Eye (tissue), 1 donor: Measurements from ENCODE around the gene B4GALT5.
"Not testable (repeated sequence)": the region's sequence is repeated elsewhere in the genome, so short reads cannot be mapped to it uniquely, and the experiment has no call there.

Source experiments
- DNase-seq: peaks from one replicate; pipeline ENCODE4 v3.0.0-alpha.2; 2015

The B4GALT5 gene, protein sequence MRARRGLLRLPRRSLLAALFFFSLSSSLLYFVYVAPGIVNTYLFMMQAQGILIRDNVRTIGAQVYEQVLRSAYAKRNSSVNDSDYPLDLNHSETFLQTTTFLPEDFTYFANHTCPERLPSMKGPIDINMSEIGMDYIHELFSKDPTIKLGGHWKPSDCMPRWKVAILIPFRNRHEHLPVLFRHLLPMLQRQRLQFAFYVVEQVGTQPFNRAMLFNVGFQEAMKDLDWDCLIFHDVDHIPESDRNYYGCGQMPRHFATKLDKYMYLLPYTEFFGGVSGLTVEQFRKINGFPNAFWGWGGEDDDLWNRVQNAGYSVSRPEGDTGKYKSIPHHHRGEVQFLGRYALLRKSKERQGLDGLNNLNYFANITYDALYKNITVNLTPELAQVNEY

GRCh38 chr20:49713753-49714712 lies at the start of gene B4GALT5:
B4GALT5 (minus strand) TSS chr20:49713878; CDS start chr20:49713690, 188 bp downstream.
- peak; percentile 95 for DNase-seq

DNA sequence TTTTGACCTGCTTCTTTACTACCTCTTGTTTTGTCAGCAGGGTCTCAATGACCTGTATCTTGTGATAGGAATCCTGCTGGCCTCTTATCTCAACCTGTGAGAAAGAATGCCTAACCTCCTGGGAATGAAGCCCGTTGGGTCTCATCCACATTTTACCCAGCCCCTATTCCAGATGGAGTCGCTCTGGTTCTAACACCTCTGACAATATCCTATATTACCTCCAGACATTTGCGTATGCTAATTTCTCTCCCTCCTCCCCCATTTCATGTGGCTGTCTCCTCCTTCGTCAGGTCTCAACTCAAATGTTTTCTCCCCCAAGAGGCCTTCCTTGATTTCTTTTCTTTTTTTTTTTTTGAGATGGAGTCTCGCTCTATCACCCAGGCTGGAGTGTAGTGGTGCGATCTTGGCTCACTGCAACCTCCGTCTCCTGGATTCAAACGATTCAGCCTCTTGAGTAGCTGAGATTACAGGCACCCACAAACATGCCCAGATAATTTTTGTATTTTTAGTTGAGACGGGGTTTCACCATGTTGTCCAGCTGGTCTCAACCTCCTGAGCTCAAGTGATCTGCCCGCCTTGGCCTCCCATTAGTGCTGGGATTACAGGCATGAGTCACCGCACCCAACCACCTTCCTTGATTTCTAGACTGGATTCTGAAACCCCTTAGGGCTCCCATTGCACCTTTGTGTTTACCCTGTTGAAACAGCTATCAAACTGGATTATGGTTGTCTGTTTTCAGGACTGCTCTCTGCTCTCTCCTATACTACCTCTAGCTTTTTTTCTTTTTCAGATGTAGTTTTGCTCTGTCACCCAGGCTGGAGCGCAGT lies 49.5 kb upstream of the B4GALT5 start:
- DNase-seq, result no peak

DNA sequence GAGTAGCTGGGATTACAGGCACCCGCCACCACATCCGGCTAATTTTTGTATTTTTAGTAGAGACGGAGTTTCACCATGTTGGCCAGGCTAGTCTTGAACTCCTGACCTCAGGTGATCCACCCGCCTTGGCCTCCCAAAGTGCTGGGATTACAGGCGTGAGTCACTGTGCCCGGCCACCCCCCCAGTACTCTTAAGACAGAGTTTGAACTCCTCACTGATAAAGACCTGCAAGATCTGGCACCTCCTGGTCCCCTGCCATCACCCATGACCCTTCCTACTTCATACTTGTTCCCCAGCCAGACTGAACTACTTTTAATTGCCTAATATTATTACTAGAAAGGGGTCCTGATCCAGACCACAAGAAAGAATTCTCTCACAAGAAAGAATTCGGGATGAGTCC lies 48.2 kb upstream of the B4GALT5 start:
- DNase-seq, result not testable (repeated sequence)

DNA sequence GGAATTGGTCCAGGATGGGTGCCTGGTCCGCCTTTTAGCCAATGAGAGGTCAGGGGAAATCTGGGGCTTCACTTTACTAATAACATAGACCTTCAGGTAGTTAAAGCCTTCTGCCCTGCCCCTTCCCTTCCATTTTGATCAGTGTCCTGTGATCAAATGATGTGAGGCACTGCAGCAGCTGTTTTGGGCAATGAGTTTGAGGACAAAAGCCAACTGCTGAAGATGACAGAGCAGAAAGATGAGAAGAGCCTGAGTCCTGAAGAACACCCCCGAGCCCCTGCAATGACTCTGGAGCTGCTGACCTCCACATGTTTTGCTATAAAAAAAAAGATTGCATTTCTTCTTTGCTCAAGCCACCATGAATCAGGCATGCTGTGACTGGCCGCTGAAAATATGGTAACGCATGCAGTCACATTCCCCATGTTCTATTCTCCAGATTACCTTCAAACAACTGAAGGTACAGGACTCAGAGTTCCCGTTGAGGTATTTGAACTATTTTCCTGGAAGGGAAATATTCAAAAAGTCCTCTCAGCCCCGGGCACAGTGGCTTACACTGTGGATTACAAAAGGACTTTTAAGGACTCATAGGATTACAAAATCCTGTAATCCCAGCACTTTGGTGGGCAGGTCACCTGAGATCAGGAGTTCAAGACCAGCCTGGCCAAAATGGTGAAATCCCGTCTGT lies 45.7 kb upstream of the B4GALT5 start:
- no peak for DNase-seq

- peak; percentile 34 for DNase-seq
Measured at GRCh38 chr20:49758781-49759180, 45.1 kb upstream of the B4GALT5 start.

GRCh38 chr20:49757597-49757996 lies 43.9 kb upstream of the B4GALT5 start:
- no peak for DNase-seq

DNA sequence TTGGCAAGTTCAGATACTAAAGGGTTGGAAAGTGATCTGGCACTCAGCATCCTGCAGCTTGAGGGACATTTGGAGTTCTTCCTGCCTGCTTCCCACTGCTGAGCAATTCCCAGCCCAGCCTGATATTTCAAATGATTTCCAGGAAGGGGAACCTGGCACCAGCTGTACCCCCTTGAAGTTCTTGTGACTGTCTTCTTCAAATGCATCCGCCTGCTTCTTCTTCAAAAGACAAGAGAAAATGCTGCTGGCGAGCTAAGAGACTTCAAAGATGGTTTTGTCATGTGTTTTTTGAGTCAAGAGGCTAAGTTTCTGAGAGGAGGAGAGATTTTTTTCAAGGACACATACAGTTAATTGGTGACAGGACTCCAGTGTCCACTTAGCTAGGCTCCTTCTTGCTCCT lies 42.6 kb upstream of the B4GALT5 start:
- no peak for DNase-seq

GRCh38 chr20:49754596-49754995 lies 40.9 kb upstream of the B4GALT5 start:
- DNase-seq, result no peak

GRCh38 chr20:49753133-49753532 lies 39.5 kb upstream of the B4GALT5 start:
- DNase-seq, result no peak

GRCh38 chr20:49752201-49752903 lies 38.7 kb upstream of the B4GALT5 start:
- DNase-seq, result no peak

- no peak for DNase-seq
Measured at GRCh38 chr20:49751397-49751736, 37.7 kb upstream of the B4GALT5 start.

DNA sequence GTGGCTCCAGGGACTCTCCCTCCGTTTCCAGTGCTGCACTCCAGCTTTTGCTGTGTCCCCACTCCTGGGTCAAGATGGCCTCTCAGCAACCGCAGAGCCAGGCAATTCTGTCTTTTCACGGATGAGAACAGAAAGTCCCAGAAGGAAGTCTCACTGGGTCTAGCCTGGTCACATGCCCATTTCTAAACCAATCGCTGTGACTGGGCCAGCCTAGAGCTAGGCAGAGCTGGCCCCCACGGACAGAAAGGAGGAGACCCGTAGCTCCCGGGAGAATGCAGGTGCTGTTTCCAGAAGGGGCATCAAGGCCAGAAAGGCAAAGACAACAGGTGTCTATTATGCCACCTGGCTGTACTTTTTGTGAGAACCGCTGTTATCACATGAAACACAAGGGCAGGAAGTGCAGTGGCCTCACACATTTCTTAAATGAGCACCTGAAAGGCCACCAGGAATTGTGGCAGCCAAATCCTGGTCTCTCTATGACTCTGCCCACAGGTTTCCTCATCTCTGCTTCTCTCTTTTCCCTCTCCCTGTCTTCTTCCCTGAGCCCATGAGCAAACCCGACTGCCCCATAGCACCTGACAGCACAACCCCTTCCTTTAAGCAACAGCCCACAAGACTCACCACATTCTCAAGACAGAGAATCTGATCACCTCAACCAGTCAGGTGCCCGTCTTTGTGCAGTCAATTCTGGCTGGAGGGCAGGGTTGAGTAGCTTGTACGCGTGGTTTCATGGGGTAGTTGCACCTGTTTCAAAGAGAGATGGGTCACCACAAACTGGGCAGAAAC lies 37.1 kb upstream of the B4GALT5 start:
- DNase-seq, result no peak

GRCh38 chr20:49749625-49750024 lies 35.9 kb upstream of the B4GALT5 start:
- no peak for DNase-seq

DNA sequence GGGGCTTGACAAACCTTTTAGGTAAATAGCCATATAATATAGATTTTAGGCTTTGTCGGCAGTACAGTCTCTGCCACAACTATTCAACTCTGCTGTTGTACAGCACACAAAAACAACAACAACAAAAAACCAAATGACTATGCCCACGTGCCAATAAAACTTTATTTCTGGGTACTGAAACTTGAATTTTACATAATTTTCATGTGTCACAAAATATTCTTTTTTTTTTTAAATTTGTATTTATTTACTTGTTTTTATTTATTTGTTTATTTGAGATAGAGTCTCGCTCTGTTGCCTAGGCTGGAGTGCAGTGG lies 34.8 kb upstream of the B4GALT5 start:
- no peak for DNase-seq

DNA sequence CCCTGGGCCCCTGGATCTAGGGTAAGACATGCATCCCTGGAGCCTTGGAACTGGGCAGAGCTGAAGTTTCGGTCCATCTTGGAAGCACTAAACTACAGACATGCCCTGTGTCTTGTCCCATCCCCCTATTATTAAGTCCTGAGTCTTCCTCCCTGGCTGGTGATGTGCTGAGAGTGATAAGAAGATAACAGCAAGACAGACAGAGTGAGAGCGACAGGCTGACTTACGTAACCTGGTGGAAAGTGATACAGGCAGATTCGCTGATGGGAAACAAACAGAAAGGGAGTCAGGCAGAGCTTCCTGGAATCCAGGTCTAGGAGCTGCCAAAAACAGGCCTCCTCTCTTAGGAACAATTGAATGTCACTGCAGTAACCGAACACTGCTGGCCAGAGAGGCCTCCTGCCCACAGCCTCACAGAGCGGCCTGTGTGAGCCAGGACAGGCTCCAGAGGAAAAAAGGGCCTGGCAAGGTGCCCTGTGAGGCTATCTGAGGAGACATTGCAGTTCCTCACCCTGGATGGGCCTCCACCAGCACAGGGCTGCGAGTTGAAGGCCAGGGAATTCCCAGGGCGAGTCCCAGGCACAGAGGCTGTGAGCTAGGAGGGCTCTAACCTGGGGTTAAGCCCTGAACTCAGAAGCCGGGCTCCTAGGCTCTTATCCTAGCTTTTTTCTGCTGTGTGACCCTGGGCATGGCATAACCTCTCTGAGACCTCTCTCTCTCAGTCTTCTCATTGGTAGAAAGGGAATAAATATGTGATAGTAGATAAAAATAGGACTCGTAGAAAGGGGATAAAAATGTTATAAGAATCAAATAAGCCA lies 34.2 kb upstream of the B4GALT5 start:
- DNase-seq, result peak; percentile 17

DNA sequence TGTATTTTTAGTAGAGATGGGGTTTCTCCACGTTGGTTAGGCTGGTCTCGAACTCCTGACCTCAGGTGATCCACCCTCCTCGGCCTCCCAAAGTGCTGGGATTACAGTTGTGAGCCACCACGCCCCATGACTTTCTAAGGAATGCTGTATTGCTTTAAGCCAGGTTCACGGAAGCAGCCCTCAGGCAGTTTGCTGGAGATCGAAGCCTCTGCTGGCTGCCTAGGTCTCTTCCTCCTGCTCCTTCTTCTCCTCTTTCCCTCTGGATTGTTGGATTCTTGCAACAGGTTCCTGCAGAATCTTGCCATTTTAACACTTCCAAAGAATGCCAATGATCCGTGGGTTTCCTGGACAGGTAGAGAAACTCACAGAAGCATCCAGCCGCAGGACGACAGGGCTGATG lies 29.3 kb upstream of the B4GALT5 start:
- no peak for DNase-seq

DNA sequence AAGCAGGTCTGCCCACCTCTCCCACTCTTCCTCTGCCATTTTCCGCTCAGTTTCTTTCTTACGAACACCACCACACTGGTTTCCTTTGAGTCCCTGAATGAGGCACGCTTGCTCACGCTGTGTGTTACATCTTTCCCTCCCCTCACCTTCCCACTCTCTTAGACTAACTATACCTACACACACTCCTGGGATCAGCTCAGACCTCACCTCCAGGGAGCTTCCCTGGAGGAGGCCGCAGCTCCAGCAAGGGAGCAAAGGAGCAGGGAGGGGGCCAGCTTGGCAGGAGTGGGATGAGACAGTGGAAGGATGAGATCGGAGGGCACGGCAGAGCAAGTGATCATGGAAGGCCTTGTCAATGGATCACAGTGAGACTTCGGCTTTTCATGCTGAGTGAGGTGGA lies 28.3 kb upstream of the B4GALT5 start:
- DNase-seq, result no peak

DNA sequence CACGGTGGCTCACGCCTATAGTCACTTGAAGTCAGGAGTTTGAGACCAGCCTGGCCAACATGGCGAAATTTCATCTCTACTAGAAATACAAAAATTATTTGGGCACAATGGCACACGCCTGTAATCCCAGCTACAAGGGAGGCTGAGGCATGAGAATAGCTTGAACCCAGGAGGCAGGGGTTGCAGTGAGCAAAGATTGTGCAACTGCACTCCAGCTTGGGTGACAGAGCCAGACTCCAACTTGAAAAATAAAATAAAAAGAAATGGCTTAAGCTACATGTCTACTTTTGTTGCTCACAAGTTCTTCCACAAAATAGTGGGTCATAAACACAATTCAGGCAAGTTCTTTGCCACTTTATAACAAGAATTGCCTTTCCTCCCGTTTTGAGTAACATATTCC lies 27.1 kb upstream of the B4GALT5 start:
- no peak for DNase-seq

DNA sequence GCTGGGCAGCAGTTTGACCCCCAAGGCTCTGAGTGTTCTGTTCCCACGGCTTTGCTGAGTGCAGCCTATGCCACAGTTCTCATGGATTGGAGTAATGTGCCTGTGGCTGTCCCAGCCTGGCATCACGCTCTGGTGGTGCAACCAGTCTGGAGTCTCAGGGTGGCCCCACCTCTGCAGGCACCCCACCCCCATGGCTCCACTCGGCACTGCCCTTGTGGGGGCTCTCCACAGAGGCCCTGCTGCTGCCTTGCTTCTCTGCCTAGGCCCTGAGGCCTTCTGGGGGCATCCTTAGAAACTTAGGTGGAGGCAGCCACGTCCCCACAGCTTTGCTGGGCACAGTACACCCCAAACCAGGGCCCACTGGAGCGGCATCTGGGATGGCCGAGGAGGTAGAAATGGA lies 25.4 kb upstream of the B4GALT5 start:
- DNase-seq, result no peak

DNA sequence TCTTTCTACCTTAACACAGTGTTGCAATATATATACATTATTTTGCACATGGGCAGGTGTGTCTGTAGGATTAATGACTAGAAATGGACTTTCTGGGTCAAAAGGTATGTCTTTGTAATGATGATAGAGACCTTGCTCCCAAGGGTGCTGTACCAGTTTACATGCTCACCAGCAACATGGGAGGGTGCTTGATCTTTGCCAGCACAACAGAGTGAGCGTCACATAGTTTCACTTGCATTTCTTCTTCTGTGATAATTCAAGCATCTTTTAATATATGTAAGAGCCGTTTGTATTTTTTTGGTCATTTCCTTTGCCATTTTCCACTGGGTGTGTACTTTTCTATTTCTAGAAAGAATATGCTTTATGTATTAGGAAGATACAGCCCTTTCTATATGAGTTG lies 23.6 kb upstream of the B4GALT5 start:
- no peak for DNase-seq
